Activated CD4-positive, alpha-beta T cell treated with anti-CD3 and anti-CD28 coated beads, Interleukin-2, amount 50 U/mL, for 1 hour (primary cell): Measurements from ENCODE around the gene MTUS2.

Experiments used
- DNase-seq: peaks from one replicate; pipeline ENCODE4 v3.0.0-alpha.2; 2020

MTUS2 gene

DNA sequence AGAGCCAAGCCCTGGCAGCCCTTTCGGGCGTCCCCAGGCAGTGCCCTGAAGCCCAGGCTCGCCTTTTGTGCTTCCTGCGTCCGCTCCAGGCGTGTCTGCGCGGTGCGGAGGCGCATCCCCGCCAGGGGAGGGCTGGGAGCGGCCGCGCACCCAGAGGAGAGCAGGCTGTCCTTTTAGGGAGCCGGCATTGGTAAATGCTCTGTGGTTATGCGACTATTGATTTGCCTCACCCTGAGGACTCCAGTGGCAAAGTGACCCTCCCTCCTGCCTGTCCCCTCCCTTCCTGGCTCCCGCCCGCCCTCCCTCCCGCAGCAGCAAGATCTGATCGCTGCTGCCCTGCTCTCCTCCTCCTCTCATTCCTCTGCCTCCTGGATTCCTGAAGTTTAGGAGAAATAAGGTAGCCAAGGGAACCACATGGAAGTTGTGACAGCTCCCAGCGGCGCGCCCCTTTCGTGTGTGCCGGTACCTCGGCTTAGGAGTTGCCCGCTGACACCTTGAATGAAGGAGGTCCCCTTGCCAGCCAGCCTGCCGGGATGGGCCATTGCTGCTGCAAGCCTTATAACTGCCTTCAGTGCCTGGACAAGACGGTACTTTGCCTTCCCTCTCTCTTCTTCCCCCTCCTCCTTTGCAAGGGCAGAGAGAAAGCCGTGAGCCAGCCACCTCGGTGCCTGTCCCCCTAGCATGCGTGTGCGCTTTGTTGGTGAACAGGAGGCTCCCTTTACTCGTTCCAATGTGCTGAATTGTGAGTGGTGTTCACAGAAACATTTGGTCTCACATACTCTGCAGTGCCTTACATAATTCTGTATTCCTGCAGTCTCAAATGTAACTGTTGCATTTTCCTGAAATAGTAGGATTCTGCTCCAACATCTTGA lies 608.4 kb downstream of the MTUS2 start:
- DNase-seq: no peak

DNA sequence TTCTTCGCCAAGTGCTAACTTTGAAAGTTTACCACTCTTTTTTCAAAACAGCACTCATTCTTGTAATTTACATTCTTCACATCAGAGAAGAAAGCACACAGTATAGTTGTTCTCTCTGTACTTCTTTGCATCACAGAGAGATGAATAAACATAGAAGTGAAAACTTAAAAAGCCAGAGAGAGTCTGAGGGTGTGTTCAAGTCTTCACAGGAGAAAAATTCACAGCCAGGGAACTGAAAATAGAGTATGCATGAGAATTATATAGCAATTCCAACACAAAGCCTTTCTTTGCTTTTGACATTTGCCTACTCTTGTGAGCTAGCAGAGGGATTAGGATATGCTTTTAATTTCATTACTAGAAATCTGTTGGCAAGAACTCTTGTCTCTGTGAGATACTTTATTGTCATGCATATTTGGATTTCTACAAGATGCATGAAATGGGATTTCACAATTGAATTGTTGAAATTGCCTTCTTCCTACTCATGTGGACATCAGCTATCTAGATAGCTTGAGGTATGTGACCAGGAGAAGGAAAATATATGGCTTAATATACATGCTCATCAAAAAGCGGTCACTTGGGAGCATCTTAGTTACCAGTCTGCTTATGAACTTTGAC lies 609.3 kb downstream of the MTUS2 start:
- no peak for DNase-seq

DNA sequence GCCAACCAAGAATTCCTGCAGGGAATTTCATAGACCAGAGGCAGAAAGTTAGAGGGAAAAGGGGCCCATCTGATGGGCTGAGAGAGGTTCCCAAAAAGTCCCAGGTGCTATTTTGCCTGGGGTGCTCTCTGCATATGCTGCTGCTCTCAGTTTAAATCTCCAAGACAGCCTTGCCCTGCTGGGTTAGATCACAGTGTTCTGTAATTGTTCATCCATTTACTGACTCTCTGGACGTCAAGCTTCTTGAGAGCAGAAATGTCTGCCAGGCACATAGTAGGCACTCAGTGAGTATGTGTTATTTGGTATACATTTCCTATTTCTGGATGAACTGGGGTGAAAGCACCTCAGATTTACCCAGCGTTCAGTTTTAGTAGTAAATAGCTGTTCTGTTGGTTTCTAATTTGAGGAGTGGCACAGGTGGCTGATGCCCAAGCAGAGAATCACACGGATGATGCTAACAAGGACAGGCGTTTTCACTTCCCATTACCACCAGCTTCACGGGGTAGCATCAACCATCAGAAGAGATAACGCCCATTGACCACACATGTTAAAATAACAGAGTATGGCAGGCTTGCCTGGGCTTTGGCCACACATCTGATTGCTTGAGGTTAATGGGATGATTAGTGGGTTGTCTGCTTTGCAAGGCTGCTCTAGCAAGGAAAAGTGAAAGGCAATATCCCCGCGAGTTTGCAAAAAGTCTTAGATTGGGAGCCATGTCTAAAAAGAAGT lies 614.2 kb downstream of the MTUS2 start:
- DNase-seq: no peak

DNA sequence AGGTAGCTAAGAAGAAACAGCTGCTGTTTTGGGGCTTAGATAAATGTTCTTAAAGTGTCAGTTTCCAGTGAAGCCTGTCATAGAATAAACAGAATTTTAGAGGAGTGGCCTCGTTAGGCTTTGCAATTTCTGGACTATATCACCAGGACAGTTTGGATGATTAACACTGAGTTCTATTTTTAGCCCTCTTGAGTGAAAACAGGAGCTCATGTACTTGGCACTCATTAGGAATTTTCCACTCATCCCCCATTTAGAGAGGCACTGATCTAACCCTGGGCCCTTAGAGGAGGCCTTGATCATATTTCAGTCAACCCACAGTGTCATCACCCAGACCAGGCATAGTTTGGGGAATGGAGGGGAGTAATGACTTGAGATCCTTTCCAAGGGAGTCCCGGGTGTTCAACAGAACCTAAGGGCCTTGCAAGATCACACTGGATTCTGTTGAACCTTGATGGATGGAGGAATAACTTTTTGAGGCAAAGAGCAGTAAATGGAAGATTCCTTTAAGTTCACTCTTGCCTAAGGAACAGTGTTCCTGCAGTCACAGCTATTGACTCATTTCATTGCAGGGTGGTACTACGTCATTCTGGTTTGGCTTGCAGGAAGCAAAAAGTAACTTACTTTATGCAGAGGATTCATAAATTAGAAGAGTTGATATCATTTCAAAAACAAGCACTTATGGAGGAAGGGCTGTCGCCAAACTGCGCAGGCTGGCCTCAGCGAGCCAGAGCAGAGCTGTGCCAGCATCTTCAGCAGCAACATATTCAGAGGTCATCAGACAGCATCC lies 615.2 kb downstream of the MTUS2 start:
- DNase-seq: no peak

DNA sequence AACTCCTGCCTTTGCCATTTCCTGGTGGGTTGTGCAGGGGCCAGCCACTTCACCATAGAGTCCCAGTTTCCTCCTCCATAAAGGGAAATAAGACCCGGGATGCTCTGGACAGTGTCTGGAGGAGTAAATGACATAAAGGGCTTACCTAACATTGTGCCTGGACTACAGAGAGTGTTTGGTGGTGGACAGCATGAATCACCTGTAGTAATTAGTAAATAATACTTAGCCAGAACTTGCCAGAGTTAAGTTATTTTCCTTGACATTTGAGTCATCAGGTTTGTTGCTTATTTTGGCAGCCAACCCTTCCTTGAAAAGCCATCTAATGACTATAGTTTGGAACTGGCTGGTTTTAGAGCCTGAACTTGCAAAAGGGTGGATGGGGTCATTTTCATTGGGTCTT lies 616.2 kb downstream of the MTUS2 start:
- DNase-seq: no peak

DNA sequence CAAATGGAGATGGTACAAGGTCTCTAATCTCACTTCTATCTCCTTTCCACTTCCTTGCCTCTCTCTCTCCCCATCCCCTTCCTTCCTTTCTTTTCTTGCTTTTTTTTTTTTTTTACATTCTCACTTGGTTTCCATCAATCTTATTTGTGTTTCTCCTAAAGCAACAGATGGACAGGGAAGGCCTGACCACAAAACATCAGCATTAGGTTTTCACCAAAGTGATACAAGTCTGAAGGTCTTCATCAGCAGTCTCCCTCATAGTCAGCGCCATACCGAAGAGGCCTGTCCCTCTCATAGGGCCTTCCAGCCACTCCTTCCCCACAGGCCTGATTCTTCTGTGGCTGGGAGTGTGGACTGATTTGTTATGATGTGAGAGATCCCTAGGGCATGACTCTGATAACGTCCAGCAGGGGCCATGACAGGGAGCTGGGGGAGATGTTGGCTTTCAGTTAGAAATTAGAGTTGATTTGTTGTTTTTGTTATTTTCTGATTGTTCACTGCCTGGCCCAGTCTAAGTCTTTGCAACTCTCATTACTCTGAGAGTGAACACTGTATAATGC lies 616.7 kb downstream of the MTUS2 start:
- DNase-seq: no peak

DNA sequence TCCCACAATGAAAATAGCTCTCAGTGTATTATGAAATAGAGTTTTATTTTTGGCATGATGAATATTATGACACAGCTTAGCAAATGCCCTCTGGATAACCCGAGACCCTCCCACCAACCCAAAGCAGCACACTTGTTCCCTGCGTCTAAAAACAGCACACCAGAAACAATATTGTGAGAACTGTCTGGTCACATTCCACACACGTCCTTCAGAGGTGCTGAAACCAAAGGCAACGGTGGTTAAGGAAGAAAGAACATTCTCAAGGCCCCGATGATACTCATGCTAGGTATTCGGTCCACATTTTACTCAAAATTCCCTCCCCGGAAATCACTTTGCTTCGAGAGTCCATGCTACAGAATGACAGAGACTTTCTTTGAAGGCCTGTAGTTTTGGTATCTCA lies 618.6 kb downstream of the MTUS2 start:
- DNase-seq: no peak

DNA sequence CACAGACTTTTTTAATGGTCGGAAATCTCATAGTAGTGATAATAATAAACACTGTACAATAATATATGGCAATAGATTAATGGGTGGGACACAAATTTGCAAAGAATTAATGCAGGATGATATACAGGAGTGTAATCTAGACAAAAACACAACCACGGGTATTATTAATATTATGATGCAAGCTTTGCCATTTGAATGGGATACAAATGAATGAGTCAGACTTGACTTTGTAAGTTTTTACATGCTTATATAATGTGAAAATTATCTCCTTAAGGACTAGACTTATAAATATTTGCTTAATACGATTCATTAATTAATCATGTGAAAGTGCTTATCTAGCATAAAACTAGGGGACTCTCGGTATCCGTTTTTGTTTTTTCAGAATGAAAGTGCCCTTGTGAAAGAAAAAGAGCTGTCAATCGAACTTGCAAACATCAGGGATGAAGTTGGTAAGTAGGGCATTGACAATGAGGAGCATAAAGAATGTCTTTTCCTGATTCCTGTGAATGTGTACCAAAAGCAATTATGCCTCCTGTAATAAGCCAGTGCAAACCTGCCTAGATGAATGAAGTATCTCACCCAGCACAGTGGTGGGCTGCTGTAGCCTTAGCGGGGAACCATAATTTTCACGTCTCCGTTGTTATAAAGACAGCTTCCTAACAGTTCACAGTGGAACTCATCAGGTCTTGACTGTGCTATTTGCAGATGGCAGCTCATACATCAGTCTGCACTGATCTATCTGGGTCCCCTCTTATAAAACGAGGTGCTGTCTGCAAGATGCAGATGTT lies 619.7 kb downstream of the MTUS2 start:
- DNase-seq: no peak

DNA sequence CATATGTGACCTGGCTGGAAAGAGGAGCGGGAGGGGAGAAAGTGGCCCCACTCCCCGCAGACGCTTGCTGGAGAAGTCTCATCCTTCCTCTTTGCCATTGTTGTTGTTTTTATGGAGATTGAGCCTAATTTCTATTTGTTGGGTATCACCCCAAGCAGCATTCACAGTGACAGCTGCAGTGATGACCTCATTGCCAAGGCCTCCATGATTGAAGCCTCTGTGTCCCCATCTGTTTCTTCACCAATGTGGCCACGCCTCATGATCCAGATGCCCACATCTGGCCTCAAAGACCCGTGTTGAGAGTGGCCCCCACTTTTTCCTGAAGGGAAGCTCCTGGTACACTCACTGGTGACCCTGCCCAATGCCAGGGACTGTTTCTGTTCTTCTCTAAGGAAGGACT lies 621.2 kb downstream of the MTUS2 start:
- no peak for DNase-seq

DNA sequence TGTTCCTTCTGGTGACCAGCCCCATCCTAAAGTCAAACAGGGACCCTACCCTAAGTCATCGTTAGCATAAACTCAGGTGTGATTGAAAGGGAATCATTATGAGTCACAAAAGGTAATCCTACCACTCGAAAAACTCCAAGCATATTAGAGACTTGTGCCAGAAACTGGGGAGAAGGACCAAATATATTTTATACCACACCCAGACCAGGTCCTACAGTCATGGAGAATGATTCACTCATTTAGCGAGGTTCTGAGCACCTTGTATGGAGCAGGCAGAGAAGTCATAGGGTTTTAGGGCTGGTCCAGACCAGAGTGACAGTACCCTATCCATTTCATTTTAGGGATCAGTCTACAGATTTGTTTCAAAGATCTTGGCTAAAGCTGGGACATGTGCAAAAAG lies 625.9 kb downstream of the MTUS2 start:
- DNase-seq: no peak

DNA sequence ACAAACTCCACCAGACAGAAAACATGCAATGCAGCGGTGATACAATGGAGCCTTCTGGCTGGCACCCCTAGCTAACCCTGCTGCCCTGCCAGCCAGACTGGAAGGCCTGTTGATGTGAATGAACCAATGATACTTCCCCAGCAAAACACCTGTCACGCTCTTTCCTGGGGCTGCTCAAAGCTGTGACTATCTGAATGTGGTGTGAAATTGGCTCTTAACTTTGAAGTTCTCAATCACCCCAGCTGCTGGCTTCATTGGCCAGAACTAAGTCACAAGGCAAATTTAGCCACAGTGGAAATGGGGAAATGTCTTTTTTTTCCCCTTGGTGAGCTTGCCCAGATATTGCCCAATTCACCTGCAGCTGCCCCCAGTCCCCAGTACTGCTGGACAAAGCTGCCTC lies 628.0 kb downstream of the MTUS2 start:
- DNase-seq: no peak

DNA sequence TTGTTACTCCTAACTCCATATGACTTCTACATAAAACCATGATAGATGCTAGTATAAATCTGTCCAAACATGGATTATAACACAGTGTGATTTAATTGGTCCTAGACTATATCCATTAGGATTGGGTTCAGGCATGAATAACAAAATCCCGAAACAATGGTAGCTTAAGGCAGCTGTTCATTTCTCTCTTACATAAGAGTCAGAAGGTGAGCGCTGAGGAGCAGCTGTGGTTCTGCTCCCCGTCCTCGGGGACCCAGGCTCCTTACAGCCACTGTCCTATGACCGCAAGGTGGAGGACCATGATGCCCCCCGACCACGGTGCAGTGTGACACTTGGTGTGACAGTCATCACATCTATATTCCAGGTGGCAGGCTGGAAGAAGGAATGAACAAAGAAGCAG lies 629.6 kb downstream of the MTUS2 start:
- no peak for DNase-seq

DNA sequence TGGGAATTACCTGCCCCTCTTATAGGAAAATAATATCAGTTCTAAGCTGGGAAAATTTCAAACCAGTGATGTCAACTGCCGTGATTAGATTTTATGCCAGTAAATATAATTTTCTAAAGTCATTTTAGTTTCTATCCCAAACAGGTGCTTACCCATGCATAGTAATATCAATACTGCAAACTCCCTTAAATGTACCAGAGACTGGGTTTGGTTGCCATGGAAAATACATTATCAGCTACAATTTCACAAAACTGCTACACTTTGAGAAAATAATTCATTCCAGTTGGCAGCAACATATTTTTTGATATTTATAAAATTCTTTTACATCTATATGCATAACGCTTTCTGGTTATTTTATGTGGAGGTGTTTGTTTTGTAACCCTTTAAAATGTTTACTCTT lies 631.8 kb downstream of the MTUS2 start:
- DNase-seq: no peak

DNA sequence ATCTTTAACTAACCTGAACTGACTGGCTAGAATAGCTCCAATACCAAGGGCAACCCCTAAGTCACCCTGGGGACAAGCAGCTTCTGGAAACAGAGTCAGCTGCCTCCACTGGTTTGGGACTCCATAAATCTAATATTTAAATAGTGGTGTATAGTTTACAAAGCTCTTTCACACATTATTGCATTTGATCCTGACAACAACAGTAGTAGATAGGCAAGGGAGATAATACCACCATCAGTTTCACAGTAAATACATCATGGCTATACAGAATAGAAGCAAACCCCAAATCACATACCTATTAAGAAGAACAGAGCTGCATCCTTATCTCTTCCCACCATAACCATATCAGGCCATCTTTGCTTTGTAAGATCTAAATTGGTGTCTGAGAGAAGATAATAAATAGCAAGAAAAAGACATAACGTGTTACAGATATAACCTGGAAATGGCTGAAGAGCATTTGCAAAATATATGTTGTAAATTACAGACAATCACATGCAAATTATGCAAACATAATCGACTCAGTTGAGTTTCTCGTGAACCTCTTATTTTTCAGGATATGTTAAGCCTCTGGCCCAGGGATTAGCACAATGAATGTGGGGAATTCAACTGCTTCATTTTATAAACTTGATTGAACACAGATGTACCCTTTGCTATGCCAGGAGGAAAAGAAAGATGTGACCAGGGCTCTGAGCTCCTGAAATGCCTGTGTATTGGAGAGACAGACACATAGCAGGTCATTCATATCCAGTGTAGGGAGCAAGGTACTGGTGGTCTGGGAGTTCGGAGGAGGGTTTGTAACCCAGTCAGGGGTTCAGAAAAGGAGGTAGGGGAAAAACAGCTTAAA lies 632.9 kb downstream of the MTUS2 start:
- DNase-seq: no peak

DNA sequence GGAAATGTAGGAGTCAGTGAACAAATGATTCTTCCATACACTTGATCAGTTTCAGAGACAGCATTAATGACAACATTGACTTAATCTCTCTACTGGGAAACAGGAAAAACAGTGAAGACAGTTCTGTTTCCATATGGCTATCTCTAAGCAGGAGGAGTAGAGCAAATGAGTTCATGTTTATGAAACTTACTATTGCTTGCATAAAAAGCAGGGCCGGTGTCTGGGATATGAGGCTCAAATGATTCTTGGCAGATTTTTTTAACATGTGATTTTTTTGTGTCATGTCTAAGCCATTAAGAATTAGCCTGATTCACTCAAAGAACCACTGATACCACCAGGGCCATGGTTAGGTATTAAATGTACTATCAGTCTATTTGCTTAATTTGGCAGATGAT lies 633.5 kb downstream of the MTUS2 start:
- DNase-seq: no peak

DNA sequence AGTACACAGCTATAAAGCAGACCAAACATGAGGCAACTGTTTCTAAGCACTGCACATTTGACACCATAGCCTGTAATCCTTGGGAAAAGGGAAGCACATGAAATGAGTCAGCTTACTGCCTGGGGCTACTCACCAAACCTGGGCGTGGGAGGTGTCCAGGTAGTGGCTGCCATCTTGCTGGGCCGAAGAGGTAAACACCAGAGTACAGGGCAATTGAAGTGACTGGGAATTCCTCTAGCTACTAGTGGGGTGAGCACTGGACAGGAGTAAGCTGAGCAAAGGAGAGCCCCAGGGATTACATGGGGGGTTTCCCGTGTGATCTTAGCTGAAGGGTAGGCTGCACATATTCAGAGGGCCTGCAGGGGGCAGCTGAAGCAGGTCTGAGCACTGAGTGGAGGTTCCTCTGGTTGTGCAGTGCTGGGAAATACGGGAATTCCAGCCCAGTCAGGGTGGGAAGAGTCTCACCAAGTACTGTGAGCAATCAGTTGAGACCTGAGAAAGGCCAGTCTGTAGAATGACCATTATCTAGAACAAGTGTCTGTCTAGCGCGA lies 634.9 kb downstream of the MTUS2 start:
- DNase-seq: no peak

DNA sequence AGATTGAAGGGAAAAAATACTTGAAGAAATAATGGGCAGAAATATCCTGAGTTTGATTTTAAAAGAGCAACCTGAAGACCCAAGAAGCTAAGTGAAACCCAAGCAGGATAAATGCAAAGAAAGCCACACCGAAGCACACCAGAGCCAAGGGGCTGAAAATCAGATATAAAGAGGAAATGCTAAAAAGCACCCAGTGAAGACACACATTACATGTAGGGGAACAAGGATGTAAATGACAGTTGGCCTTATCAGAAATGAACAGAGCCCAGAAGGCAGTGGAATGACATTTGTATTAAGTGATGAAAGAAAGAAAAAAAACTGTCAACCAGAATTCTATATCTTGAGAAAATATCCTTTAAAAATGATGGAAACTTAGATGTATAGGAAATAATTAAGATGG lies 636.3 kb downstream of the MTUS2 start:
- DNase-seq: no peak

DNA sequence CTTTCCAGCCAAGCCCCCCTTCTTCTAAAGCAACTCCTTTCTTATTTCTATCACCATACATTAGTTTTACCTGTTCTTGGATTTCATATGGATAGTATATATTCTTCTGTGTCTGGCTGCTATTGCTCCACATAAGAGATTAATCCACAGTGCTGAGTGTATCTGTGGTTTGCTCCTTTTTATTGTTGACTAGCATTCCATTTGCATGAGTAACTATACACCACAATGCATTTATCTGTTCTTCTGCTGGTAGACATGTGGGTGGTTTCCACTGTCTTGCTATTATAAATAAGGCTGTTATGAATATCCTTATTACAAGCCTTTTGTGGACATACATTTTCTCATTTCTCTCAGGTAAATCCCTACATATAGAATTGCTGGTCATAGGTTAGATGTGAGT lies 637.2 kb downstream of the MTUS2 start:
- no peak for DNase-seq

DNA sequence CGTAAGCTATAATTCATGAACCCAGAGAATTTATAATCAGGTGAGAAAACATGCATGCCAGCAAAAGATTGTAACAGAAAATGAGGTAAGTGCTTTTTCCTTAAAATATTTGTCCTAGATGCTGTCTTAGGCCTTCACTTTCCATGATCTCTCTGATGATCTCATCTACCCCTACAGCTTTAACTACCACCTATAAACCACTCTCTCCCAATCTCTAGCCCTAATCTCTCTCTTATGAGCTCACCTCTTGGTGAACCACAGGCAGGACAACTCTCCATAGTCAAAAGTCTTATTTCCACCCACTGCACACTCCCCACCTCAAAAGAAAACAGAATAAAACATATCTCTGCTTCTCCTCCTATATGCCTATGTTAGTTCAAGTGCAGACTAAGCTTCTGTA lies 638.3 kb downstream of the MTUS2 start:
- no peak for DNase-seq

DNA sequence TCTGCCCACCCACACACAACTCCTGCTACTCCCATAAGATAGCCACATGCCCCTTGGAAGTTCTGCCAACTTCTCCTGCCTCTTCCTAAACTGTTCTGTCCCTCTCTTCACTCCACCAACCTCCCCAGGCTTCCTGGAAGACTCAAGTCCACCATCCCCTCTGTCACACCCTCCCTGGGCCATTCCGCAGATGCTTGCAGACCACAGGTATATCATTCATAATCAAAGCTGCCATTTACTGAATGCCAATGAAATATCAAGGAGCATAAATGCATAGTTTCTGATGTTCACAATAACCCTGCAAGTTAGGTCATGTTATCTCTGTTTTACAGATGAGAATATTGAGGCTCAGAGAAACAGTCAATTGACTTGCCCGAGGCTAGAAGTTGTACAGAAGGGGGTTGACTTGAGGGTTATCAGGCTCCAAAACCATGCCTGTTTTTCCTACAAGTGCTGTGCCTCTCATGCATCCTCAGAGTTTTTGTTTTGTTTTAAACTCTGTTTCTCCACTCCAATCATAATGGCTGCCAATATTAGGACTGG lies 639.7 kb downstream of the MTUS2 start:
- no peak for DNase-seq
